Naive thymus-derived CD8-positive, alpha-beta T cell (primary cell): ENCODE data around the gene DYNLT4. TPM values are rescaled to one million over a fixed set of nuclear protein-coding genes. Genes with fewer than 3 reads are reported as not detected.
"Not testable (repeated sequence)": the region's sequence is repeated elsewhere in the genome, so short reads cannot be mapped to it uniquely, and the experiment has no call there.

Experiments
- ATAC-seq, 2 donors: fragments of 150-1000 bp; cut with Tn5 transposase in 1 of 2; sonication (Bioruptor Pico), chemical (Tn5 transposase) in 1 of 2; 1 replicate in 1 of 2; 2 replicates in 1 of 2; pipeline ENCODE4 v1.10.0; 2021; ENCODE audit warnings: mild to moderate bottlenecking in 2 of 2, moderate library complexity in 2 of 2
- POLR2A ChIA-PET: fragments of 350-600 bp; sonication (Branson Sonifier 250); formaldehyde crosslinking; loops from one replicate; lab custom pipeline; 2021; ENCODE audit warnings: antibody characterized with exemption; lab: Charles Lee
- DNase-seq, 10 donors: peaks; one replicate each; pipeline versions ENCODE4 v3.0.0 to v3.0.0-alpha.2; 2020 to 2022
- H3K27ac Mint-ChIP-seq, 10 donors: one replicate each; pipeline ENCODE4 v1.8.0; 2020 to 2022; ENCODE audit warnings: mild to moderate bottlenecking in 10 of 10, mixed read lengths in 10 of 10, moderate library complexity in 4 of 10, inconsistent platforms in 1 of 10
- H3K27me3 Mint-ChIP-seq, 5 donors: one replicate each; pipeline ENCODE4 v1.8.0; 2021 to 2022; ENCODE audit warnings: mixed read lengths in 5 of 5
- H3K36me3 Mint-ChIP-seq, 3 donors: one replicate each; pipeline ENCODE4 v1.8.0; 2020 to 2022; ENCODE audit warnings: mixed read lengths in 3 of 3, mild to moderate bottlenecking in 2 of 3, inconsistent platforms in 1 of 3
- H3K4me1 Mint-ChIP-seq, 4 donors: one replicate each; pipeline ENCODE4 v1.8.0; 2021 to 2022; ENCODE audit warnings: mixed read lengths in 4 of 4
- H3K4me3 Mint-ChIP-seq, 10 donors: one replicate each; pipeline ENCODE4 v1.8.0; 2020 to 2022; ENCODE audit warnings: mild to moderate bottlenecking in 10 of 10, mixed read lengths in 10 of 10, moderate library complexity in 6 of 10, inconsistent platforms in 1 of 10
- H3K9me3 Mint-ChIP-seq, 9 donors: one replicate each; pipeline ENCODE4 v1.8.0; 2020 to 2022; ENCODE audit warnings: mixed read lengths in 9 of 9, mild to moderate bottlenecking in 3 of 9, inconsistent platforms in 1 of 9, moderate library complexity in 1 of 9
- polyA plus RNA-seq, 3 donors: library from polyadenylated mRNA; unstranded; fragments of 300-500 nt; fragmentation: Illumina TruSeq; gene quantifications; one replicate each; pipeline ENCODE4 v1.2.3, GENCODE V29; 2021
- total RNA-seq, 8 experiments: library from RNA in 2 of 8; stranded (reverse) in 2 of 8; gene quantifications; one replicate each; pipeline ENCODE4 v1.2.3 and lab custom pipeline; 2021 to 2026

Gene DYNLT4
- total and polyA plus RNA-seq, 5 experiments from 2014 or later, result 0.24 to 2.1 (median 1.0) TPM; not detected in 1

- peak overlapping the region; percentile 6 to 95 (median 63) for H3K4me3 Mint-ChIP-seq
- DNase-seq, result peak in 1 of 10 donors; percentile 15
- POLR2A ChIA-PET, result interaction anchor here (0.7 to 8.4 kb wide), 9 partner anchors 8 to 194 kb away, joined by 3 to 590 read pairs (median 24); partner anchors contain the start of genes BEST4, BTBD19, DYNLT4 and HECTD3
- no peaks in the 10 kb centered on the region for H3K36me3 Mint-ChIP-seq
- peaks cover 25 to 65% (median 54%) of the 10 kb centered on the region in 4 donors for H3K4me1 Mint-ChIP-seq
- H3K27ac Mint-ChIP-seq, result peak overlapping the region; percentile 30 to 100 (median 100)
- H3K9me3 Mint-ChIP-seq, result no peaks in the 10 kb centered on the region
- ATAC-seq, result no peak
- no peaks in the 10 kb centered on the region for H3K27me3 Mint-ChIP-seq
Measured at GRCh38 chr1:44817771-44818495, 10.8 kb upstream of the DYNLT4 start.

GRCh38 chr1:44817307-44817706 lies 10.2 kb upstream of the DYNLT4 start:
- Mint-ChIP-seq H3K27me3 (no peaks in the 10 kb centered on the region), H3K4me1 (peaks cover 25 to 68% (median 59%) of the 10 kb centered on the region in 4 donors), H3K36me3 (no peaks in the 10 kb centered on the region), H3K27ac (peak overlapping the region in 8 of 10 donors; percentile 6 to 100 (median 71)), H3K4me3 (peak overlapping the region in 8 of 10 donors; percentile 5 to 95 (median 42)), H3K9me3 (no peaks in the 10 kb centered on the region)
- ATAC-seq, result no peak
- POLR2A ChIA-PET, result interaction anchor here (0.6 to 8.4 kb wide), 9 partner anchors 9 to 194 kb away, joined by 3 to 590 read pairs (median 24); partner anchors contain the start of genes BEST4, BTBD19, DYNLT4 and HECTD3
- no peak for DNase-seq

GRCh38 chr1:44815926-44816325 lies 8.8 kb upstream of the DYNLT4 start:
- H3K27ac Mint-ChIP-seq, result peak overlapping the region in 6 of 10 donors; percentile 43 to 98 (median 92)
- ATAC-seq, H3K27me3 Mint-ChIP-seq, H3K9me3 Mint-ChIP-seq, H3K36me3 Mint-ChIP-seq: not testable (repeated sequence)
- H3K4me1 Mint-ChIP-seq, result peaks cover 32 to 74% (median 66%) of the 10 kb centered on the region in 4 donors
- POLR2A ChIA-PET, result interaction anchor here (0.6 to 9.6 kb wide), 5 partner anchors 8 to 31 kb away, joined by 4 to 413 read pairs (median 5); partner anchors contain the start of genes DYNLT4 and PLK3
- H3K4me3 Mint-ChIP-seq, result peak overlapping the region in 4 of 10 donors; percentile 22 to 91 (median 52)
- DNase-seq, result peak in 1 of 10 donors; percentile 6

- Mint-ChIP-seq H3K36me3 (no peaks in the 10 kb centered on the region), H3K9me3 (no peaks in the 10 kb centered on the region), H3K27me3 (no peaks in the 10 kb centered on the region), H3K4me3 (peak overlapping the region in 5 of 10 donors; percentile 6 to 91 (median 30)), H3K4me1 (peaks cover 34 to 75% (median 72%) of the 10 kb centered on the region in 4 donors), H3K27ac (peak overlapping the region in 9 of 10 donors; percentile 37 to 100 (median 99))
- DNase-seq (peak in 1 of 10 donors; percentile 45), ATAC-seq (no peak)
- POLR2A ChIA-PET, result interaction anchor here (0.5 to 9.6 kb wide), 19 partner anchors 13 to 687 kb away, joined by 3 to 413 read pairs (median 5); partner anchors contain the start of genes ARMH1, BEST4, CCDC163 and EIF2B3
Measured at GRCh38 chr1:44812822-44813543, 5.8 kb upstream of the DYNLT4 start.

GRCh38 chr1:44811234-44811633 lies 4.1 kb upstream of the DYNLT4 start:
- ATAC-seq (no peak), DNase-seq (no peak)
- H3K9me3 Mint-ChIP-seq, result no peaks in the 10 kb centered on the region
- H3K4me3 Mint-ChIP-seq, result peak overlapping the region; percentile 33 to 91 (median 60)
- no peaks in the 10 kb centered on the region for H3K27me3 Mint-ChIP-seq
- peaks cover 0 to 6% (median 2%) of the 10 kb centered on the region in 3 donors for H3K36me3 Mint-ChIP-seq
- peaks cover 40 to 81% (median 79%) of the 10 kb centered on the region in 4 donors for H3K4me1 Mint-ChIP-seq
- peak overlapping the region; percentile 98 to 100 (median 99) for H3K27ac Mint-ChIP-seq
- POLR2A ChIA-PET, result interaction anchor here (0.9 to 16.4 kb wide), 4 partner anchors 10 to 80 kb away, joined by 3 to 590 read pairs (median 209); partner anchors contain the start of genes PLK3, RNU5D-1 and RPS8

- H3K4me1 Mint-ChIP-seq, result peaks cover 40 to 81% (median 79%) of the 10 kb centered on the region in 4 donors
Measured at GRCh38 chr1:44810762-44811105, 3.6 kb upstream of the DYNLT4 start.

GRCh38 chr1:44810101-44810761 lies 3.1 kb upstream of the DYNLT4 start:
- peak overlapping the region in 9 of 10 donors; percentile 39 to 91 (median 81) for H3K4me3 Mint-ChIP-seq
- H3K27ac Mint-ChIP-seq, result peak overlapping the region; percentile 98 to 100 (median 99)
- no peaks in the 10 kb centered on the region for H3K27me3 Mint-ChIP-seq
- peaks cover 39 to 83% (median 76%) of the 10 kb centered on the region in 4 donors for H3K4me1 Mint-ChIP-seq
- DNase-seq (peak in 2 of 10 donors; percentile 37 to 62), ATAC-seq (no peak)
- no peaks in the 10 kb centered on the region for H3K9me3 Mint-ChIP-seq
- POLR2A ChIA-PET, result interaction anchor here (0.8 to 16.4 kb wide), 16 partner anchors 10 to 1160 kb away, joined by 3 to 590 read pairs (median 8); partner anchors contain the start of genes ARMH1, EIF2B3, HPDL and PLK3
- peaks cover 0 to 13% (median 4%) of the 10 kb centered on the region in 3 donors for H3K36me3 Mint-ChIP-seq

More at GRCh38 chr1:44810762-44811105, 3.6 kb upstream of the DYNLT4 start:
- Mint-ChIP-seq H3K27ac (peak overlapping the region; percentile 98 to 100 (median 99)), H3K4me3 (peak overlapping the region in 9 of 10 donors; percentile 20 to 91 (median 62))
- POLR2A ChIA-PET, result interaction anchor here (0.9 to 16.4 kb wide), 4 partner anchors 10 to 79 kb away, joined by 3 to 590 read pairs (median 226); partner anchors contain the start of genes PLK3 and RNU5D-1
- H3K27me3 Mint-ChIP-seq, H3K9me3 Mint-ChIP-seq, DNase-seq, H3K36me3 Mint-ChIP-seq, ATAC-seq: not testable (repeated sequence)

- peaks cover 0 to 23% (median 13%) of the 10 kb centered on the region in 3 donors for H3K36me3 Mint-ChIP-seq
Measured at GRCh38 chr1:44808938-44809917, 2.1 kb upstream of the DYNLT4 start.

GRCh38 chr1:44808063-44808937 lies 1.1 kb upstream of the DYNLT4 start, which contains the start of gene BTBD19:
Gene BTBD19, plus strand, starts transcription at chr1:44808523. Its CDS starts 298 bp downstream, at chr1:44808821.
- H3K27ac Mint-ChIP-seq, result peak within 1 kb of the TSS; percentile 98 to 100 (median 99)
- H3K4me3 Mint-ChIP-seq, result peak within 1 kb of the TSS; percentile 71 to 91 (median 80)
- peaks cover 0 to 30% (median 16%) of the 10 kb centered on the region in 3 donors for H3K36me3 Mint-ChIP-seq
- POLR2A ChIA-PET, result interaction anchor here (0.5 to 16.4 kb wide), 20 partner anchors 8 to 1870 kb away, joined by 3 to 590 read pairs (median 6); partner anchors contain the start of genes ARMH1, GPBP1L1, HECTD3 and PLK3
- H3K9me3 Mint-ChIP-seq, result no peaks in the 10 kb centered on the region
- DNase-seq (peak in 4 of 10 donors; percentile 36 to 67 (median 63)), ATAC-seq (peak; percentile 8 to 10)
- peaks cover 37 to 85% (median 75%) of the 10 kb centered on the region in 4 donors for H3K4me1 Mint-ChIP-seq
- H3K27me3 Mint-ChIP-seq, result no peaks in the 10 kb centered on the region

More at GRCh38 chr1:44808938-44809917, 2.1 kb upstream of the DYNLT4 start:
- no peaks in the 10 kb centered on the region for H3K27me3 Mint-ChIP-seq
- ATAC-seq, result peak; percentile 48 to 67
- peak overlapping the region; percentile 71 to 91 (median 80) for H3K4me3 Mint-ChIP-seq
- no peaks in the 10 kb centered on the region for H3K9me3 Mint-ChIP-seq
- H3K4me1 Mint-ChIP-seq, result peaks cover 37 to 83% (median 74%) of the 10 kb centered on the region in 4 donors
- H3K27ac Mint-ChIP-seq, result peak overlapping the region; percentile 98 to 100 (median 99)
- POLR2A ChIA-PET, result interaction anchor here (0.8 to 16.4 kb wide), 23 partner anchors 9 to 1159 kb away, joined by 3 to 590 read pairs (median 5); partner anchors contain the start of genes ARMH1, EIF2B3, GPBP1L1 and HECTD3
- DNase-seq, result peak; percentile 61 to 94 (median 83)
